Hypothalamus (tissue), 51 donors: ENCODE data around the gene PAXX.
"Not testable (repeated sequence)": the region's sequence is repeated elsewhere in the genome, so short reads cannot be mapped to it uniquely, and the experiment has no call there.

ENCODE experiments used
- DNase-seq, 51 donors: peaks; one replicate each; lab custom pipeline; 2025; lab: John Stamatoyannopoulos, UW

The PAXX gene

DNA sequence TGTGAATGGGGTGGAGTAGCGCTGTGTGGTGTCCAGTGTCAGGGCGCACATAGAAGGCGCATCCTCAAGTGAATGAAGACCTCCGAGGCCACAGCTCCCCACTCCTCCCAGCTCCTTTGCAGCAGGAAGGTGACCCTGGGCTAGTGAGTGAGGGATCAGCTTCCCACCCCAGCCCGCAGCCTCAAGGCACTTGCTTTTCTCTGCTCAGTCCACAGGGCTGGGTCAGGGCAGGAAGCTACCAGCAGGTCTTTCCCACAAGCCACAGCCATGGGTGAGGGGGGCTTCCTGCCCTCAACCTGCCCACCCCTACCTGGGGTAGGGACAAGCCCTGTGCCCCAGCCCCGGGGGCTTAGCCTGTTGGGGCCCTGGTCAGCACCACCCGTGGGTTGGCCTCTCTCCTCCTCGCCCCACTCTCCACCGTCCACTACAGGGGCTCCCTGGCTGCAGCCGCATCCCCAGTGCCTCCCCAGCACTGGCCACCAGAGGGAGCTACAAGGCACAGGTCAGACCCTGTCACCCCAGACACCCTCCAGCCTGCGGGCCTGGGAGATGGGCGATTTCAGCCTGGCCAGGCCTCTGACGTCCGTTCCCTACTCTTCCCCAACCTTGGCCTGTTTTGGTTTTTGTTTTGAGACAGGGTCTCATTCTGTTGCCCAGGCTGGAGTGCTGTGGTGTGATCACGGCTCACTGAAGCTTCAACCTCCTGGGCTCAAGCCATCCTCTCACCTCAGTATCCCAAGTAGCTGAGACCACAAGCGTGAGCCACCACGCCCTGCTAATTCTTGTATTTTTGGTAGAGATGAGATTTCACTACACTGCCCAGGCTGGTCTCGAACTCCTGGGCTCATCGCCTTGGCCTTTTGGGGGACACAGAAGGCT, 37.1 kb downstream of the PAXX start:
- peak in 48 of 51 donors; percentile 17 to 85 (median 66) for DNase-seq

DNA sequence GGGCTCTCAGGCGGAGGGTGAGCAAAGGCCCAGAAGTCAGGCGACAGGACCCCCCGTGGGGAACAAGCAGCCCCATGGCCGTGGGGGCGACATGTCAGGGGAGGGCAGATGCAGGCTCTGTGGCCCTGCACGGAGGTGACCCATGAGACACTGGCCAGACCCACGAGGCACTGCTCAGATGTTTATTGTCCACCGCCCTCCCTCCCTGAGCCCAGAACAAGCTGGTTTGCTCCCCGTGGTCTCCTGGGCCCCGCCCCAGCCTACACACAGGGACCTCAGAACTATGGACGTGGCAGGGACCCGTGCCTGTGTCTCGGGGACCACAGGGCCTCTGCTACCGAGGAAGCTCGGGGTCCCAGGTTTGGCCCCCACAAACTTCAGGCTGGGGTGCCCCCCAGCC, 37.8 kb downstream of the PAXX start:
- no peak for DNase-seq

DNA sequence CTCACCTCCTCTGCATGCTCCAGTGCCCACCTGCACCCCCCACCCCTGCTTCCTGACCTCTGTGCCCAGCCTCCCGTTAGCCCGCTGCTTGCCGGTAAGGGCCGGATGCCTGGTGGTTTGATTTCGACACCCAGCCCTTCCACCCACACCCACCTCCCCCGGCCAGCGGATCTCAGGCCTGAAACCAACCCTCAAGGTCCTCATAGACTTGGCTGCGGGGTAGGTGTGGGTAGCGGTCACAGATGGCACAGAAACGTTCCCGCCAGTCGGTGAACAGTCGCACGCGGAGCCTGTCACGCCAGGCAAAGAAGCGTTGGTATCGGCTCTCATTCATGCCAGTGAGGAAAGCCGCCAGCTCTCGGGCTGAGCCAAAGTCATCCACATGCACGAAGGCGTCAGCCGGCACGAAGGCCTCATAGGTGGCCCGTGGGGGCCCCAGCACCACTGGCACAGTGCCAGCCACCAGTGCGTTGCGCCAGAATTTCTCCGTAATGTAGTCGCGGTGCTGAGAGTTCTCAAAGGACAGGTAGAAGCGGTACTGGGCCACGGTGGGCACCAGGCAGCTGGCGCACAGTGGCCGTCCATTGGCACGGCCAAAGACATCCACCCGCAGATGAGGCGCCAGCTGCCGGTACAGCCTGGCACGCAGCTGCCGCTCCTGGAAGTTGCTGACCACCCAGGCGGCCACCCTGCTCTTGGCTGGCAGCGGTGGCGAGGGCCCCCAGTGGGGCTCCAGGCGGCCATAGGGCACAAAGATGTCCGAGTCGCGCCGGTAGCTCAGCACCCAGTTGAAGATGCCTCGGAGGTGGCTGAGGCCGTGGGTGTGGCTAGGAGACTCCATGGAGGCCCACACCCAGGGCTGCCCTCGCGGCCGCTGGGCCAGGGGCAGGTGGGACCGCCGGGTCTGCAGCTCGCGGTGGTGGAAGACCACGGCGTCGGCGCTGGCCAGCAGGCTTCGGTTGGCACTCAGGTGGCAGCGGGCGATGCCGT, 38.6 kb downstream of the PAXX start:
- peak in 1 of 51 donors; percentile 48 for DNase-seq

DNA sequence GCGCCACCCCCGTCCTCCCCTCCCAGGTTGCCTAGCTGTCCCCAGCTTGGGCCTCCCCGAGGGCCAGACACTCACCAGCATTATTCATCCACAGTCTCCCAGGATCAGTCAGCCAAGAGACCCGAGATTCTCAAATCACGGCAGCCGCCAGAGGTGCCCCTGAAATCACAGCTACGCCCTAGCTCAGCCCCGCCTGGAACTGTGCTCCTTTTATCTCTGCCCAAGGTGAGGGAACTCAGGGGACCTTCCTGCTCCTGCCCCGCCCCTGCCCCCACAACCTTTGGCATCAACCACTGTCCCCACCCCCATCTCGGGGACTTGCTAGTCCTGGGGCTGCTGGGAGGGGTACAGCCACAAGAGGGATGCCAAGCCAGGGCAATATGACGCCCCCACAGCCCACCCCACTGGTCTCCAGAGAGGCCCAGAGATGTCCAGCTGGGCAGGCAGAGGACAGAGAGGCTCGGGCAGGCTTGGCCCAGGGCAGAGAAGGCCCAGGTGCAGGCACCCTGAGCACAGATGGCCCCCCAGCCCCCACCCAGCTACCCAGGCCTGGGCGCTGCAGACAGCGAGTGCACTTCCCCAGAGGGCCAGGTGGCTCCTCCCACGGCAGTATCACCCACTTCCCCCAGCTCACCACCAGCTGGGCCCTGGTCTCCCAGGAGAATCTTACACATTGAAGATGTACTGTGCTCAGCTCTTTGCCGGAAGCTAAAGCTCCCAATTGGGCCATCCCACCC, 39.9 kb downstream of the PAXX start, which contains the start of gene FUT7:
FUT7 (minus strand) TSS at position 185 of the 737 bp plus-strand sequence; CDS start at position 88, 97 bp downstream.
- no peak for DNase-seq

DNA sequence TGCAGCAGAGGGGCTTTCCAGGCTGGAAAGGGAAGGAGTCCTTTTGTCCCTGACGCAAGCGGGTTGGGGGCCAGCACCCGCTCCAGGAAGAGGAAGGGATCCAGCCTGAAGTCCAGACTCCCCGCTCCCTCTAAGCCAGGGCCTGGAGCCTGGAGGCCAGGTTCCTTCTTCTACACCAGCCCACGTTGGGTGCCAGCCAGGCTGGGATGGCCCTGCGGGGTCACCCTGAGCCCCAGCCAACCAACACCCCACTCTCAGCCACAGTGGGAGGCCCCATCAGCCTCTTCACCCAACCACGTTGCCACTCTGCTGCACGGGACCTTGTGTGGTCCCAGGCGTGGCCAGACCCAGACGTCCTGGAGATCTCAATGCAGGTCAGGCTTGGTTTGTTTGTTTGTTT, 40.6 kb downstream of the PAXX start:
- DNase-seq = no peak

DNA sequence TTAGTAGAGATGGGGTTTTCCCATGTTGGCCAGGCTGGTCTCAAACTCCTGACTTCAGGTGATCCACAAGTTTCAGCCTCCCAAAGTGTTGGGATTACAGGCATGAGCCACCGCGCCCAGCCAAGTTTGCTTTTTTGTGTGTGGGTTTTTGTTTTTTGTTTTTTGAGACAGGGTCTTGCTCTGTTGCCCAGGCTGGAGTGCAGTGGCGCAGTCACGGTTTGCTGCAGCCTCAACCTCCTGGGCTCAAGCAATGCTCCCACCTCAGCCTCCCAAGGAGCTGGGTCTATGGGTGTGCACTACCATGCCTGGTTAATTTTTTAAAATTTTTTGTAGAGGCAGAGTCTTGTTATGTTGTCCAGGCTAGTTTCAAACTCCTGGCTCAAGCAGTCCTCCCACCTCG, 41.3 kb downstream of the PAXX start:
- not testable (repeated sequence) for DNase-seq

DNA sequence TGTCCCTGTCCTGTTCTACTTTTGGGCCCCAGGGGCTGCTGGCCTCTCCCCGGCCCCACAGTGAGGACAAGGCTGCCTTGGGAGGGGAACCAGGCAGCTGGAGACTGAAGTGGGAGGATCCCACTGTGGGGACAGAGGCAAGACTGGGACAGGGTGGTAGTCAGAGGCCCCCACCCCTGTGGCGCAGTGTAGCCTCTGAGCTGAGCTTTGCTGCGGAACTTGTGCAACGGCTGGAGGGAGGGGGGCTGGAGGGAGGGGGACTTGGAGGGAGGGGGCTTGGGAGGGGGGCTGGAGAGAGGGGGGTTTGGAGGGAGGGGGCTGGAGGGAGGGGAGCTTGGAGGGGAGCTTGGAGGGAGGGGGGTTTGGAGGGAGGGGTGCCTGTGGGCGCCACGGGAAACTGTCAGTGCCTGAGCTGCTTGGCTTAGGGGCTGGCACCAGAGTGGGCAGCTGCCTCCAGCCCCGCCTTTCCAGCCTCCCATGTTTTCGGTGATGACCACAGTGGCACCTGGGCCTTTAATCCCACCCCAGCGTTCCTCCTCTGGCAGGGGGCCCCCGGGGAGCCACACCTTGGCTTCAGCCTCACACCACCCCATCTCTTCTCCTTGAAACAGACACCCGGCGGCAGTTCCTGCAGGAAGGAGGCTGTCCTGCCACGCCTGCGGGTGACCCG, 42.0 kb downstream of the PAXX start:
- no peak for DNase-seq

DNA sequence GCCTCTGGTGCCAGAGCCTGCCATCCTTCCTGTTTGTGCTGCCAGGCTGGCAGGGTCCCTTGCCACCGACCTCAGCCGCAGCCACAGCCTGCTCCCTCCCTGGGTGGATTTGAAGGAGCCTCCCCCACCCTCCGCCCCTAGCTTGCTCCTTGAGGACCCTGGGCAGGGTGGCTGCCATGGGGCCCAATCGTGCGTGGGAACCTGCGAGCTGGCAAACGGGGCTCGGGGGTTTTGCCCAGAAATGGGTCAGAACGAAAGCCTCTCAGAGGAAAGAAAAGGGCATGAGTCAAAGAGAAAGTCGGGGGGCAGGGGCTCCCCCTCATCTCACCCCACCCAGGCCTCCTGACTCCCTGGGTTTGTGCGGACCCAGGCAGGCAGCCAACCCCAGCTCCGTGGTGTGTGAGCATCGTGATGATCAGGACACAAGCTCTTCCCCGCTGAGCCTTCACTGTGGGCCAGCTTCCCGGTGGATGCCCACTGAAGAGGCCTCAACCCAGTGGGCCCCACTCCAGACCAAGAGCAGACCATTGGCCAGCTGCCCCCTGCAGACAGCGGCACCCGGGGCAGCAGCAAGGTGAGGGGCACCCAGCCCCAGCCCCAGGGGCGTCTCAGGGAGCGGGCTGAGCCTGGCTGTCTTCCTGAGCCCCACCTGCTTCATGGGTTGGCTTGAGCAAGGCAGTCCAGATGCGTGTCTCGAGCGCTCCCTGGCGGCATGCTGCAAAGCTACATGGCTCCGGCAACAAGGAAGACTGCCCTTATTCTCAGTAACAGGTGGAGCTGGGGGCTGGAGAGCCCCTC, 42.7 kb downstream of the PAXX start:
- DNase-seq = peak in 49 of 51 donors; percentile 20 to 90 (median 75)

DNA sequence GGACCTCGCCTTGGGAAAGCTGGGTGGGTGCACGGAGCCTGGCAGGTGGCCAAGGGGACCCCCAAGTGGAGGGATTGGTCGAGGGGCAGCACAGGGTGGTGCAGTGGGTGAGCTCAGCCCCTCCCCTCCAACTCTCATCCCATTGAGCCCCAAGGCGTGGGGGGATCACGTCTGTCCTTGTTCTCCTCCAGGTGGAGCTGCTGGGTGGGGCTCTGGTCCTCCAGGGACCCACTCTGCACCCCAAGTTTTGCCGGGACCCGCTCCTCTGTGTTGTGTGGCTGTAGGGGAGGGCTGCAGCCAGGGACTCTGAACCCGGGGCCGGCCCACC, 43.2 kb downstream of the PAXX start:
- DNase-seq = no peak

DNA sequence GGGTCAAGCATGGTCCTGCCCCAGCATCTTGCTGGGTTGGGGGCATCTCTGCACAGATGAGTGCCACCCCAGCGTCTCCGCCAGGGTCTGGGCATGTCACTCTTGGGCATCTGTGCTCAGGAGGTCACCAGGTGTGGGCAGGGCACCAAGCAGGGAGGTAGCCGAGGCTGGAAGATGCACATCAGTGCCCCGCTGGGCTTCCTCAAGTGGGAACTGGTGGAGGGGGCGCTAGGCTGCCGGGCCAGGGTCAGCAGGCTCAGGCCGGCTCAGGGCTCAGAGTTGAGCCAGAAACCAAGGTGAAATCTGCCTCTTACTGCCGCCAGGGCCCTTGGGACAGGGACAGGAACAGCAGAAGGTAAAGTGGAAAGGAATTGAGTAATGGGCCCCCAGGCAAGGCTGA, 43.7 kb downstream of the PAXX start:
- no peak for DNase-seq

DNA sequence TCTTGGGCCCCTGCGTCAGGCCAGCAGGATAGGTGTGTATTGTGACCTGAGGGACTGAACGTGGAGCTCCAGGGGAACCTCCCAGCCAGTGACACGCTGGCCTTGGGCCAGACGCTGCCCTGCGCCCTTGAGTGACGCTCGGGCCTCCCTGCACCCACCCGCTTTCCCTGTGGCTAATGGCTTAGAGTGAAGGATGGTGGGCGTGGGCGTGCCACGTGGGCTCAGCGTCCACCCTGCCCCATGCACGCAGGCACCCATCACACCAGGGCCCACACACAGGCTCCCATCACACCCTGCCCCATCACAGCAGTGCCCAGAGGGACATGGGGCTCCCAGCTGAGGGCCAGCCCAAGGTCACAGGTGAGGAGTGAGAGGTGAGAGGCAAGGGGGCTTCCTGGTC, 44.8 kb downstream of the PAXX start:
- DNase-seq = no peak

DNA sequence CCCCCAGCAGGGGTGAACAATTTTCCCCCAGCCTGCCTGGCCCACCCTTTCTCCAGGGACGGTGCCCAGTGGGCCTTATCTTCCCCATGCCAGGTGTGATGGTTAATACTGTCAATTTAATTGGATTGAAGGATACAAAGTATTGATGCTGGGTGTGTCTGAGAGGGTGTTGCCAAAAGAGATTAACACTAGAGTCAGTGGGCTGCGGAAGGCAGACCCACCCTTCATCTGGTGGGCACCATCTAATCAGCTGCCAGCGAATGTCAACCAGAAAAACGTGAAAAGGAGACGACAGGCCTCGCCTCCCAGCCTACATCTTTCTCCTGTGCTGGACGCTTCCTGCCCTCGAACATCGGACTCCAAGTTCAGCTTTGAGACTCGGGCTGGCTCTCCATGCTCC, 45.3 kb downstream of the PAXX start:
- DNase-seq = no peak

DNA sequence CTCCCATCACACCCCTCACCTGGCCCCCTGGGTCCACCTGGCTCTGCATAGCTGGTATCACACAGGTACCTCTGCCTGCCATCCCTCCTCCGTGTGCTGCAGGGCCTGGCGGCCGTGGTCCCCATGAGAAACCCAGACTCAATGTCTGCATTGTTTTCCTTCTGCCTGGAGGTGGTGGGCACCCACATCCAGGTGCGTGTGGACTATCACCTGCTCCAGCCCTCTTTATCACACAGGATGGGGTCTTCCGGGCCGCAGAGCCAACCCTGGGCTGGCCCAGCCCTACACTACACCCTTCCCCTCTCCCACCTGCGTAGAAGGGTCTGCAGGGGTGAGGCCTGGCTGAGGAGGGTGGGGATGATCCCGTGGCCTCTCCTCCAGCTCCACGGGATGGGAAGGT, 46.7 kb downstream of the PAXX start:
- DNase-seq = no peak

DNA sequence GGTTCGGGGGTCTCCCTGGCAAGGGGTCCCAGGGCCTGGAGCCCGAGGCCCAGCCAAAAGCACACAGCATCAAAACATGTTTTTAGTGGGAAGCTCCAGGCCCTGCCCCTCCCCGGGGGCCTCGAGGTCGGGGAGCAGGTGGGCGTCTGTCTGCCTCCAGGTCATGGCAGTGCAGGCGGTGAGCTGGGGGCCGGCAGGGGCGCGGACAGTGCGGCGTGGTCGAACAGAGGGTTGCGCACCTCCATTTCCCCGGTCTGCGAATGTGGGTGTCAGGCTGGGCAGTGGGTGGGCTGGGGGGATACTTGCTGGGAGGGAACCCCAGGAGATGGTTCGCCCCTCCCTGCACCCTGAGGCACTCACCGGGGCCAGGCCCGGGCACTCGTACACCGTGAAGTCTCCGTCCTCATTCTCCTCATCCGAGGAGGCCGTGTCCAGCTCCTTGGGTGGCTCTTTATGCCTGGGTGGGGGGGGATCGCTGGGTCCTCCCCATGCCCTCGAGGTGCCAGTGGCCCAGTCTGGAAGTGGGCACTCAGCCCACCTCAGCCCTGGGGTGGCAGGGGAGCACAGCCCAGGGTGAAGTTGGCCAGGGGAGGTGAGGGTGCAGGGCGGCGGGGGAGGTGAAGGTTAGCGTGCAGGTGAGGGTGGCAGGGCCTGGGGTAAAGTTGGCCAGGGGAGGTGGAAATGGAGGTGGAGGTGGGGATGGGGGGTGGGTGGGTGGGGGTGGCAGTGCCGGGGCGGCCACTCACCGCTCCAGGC, 47.6 kb downstream of the PAXX start:
- DNase-seq = no peak

DNA sequence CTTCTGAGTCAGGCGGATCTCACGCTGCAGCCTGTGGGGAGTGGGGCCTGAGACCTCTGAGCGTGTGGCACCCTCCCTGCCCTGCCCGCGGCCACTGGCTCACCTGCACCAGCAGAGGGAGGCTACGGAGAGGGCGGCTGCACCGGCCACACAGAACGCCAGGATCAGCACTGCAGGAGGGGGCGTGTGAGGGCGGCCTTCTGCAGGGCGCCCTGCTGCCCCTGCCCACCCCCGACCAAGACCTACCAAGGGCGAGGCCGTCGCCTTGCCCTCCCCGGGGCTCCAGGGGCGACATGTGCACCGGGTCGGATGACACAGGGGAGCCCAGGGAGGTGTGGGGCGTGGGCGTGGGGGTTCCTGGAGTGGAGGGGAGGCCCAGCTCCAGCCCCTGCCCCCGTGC, 48.3 kb downstream of the PAXX start:
- DNase-seq = no peak

DNA sequence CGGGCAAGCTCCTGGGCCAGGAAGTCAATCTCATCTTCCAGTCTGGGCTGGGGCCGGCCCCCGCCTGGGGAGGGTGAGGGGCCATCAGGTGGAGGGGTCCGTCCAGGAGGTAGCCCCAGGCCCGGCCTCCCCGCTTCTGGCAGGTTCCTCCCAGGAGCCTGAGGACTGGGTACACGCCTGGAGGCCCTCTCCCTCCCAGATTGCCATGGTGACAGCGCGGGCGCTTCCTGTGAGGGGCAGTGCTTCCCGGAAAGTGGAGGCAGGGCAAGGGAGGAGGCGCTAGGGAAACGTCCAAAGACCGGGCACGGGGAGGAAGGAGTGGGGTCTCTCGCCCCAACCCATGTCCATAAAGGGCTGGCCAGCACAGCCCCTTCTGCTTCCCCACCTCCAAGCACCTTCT, 48.9 kb downstream of the PAXX start:
- peak in 1 of 51 donors; percentile 14 for DNase-seq

DNA sequence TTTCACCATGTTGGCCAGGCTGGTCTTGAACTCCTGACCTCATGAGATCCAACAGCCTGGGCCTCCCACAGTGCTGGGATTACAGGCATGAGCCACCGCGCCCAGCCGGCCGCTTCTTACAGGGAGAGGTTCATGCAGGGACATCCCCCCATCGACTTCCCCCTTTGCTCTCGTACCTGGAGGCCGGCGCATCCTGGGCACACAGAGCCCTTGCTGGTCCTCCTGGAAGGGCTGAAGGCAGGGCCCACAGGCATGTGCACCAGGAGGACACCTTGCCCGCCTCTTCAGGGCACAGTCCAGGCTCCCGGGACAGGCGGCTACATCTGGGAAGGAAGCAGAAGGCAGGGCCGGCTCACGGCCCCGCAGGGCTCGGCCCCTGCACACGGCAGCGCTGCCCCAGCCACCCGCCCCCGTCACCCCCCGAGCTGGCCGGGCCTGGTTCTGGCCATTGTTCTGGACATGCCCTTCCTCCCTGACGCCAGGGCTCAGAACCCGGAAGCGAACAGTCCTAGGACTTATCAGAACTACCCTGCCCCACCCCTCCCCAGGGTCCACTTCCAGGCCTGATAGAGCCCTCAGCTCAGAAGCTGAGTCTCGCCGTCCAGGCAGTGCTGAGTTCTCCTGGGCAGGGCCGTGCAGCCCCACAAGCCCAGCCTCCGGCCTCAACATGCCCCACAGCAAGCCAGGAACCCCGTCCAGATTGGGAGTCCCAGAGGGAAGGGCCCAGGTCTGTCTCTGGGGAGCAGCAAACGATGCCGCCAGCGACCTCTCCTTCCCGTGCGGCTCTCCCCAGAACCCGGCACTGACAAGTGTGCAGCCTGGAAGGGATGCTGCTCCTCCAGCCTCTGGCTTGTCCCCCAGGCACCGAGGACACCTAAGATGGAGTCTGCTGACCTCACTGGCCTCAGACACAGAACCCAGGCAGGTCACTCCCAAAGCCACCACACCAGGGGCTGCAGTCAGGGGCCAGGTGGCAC, 50.8 kb downstream of the PAXX start:
- no peak for DNase-seq
